GM12878 (cell line): Measurements from ENCODE around the gene PTCH2. TPM values are rescaled to one million over a fixed set of nuclear protein-coding genes. Genes with fewer than 3 reads are reported as not detected.

Source experiments
- BCL11A ChIP-seq: IDR thresholded peaks from 2 replicates; pipeline ENCODE4 v1.6.1; 2011; ENCODE audit warnings: low read depth, low read length
- CHD2 ChIP-seq: IDR thresholded peaks from 2 replicates; pipeline ENCODE4 v1.6.1; 2011; ENCODE audit warnings: low read depth, low read length, improper control_type of control experiment, borderline replicate concordance
- CREM ChIP-seq: IDR thresholded peaks from 2 replicates; pipeline ENCODE4 v1.6.1; 2014; ENCODE audit warnings: antibody characterized with exemption, low read depth
- EGR1 ChIP-seq, 2 experiments: IDR thresholded peaks; 1 replicate in 1 of 2; 2 replicates in 1 of 2; pipeline ENCODE4 v1.6.1; 2011 to 2012; ENCODE audit warnings: low read depth in 2 of 2, low read length in 2 of 2, borderline replicate concordance in 1 of 2, mild to moderate bottlenecking in 1 of 2, moderate library complexity in 1 of 2
- IRF3 ChIP-seq: fragments of 450-650 bp; IDR thresholded peaks from 2 replicates; pipeline ENCODE4 v1.6.1; 2014; ENCODE audit warnings: mild to moderate bottlenecking
- IRF4 ChIP-seq: IDR thresholded peaks from 2 replicates; pipeline ENCODE4 v1.6.1; 2011; ENCODE audit warnings: low read depth, low read length
- KLF5 ChIP-seq: fragments of 450-650 bp; IDR thresholded peaks from 2 replicates; pipeline ENCODE4 v1.6.1; 2014; ENCODE audit warnings: mild to moderate bottlenecking; ENCODE audit not compliant: partially characterized antibody
- LARP7 ChIP-seq: fragments of 450-650 bp; IDR thresholded peaks from 2 replicates; pipeline ENCODE4 v1.6.1; 2017; ENCODE audit warnings: mild to moderate bottlenecking
- MTA2 ChIP-seq: fragments of 450-650 bp; IDR thresholded peaks from 2 replicates; pipeline ENCODE4 v1.6.1; 2016; ENCODE audit warnings: low read depth, mild to moderate bottlenecking, moderate library complexity
- NBN ChIP-seq: fragments of 450-650 bp; IDR thresholded peaks from 2 replicates; pipeline ENCODE4 v1.6.1; 2016
- NFXL1 ChIP-seq: fragments of 450-650 bp; IDR thresholded peaks from 2 replicates; pipeline ENCODE4 v1.6.1; 2017; ENCODE audit warnings: antibody characterized with exemption, mild to moderate bottlenecking, borderline replicate concordance
- NKRF ChIP-seq: fragments of 450-650 bp; conservative IDR thresholded peaks from 2 replicates; pipeline ENCODE4 v1.6.1; 2017; ENCODE audit warnings: mild to moderate bottlenecking, moderate library complexity
- NR2F1 ChIP-seq: fragments of 450-650 bp; conservative IDR thresholded peaks from 2 replicates; pipeline ENCODE4 v1.6.1; 2017; ENCODE audit warnings: mild to moderate bottlenecking
- PRDM15 ChIP-seq: fragments of 450-650 bp; formaldehyde crosslinking; IDR thresholded peaks from 2 replicates; pipeline ENCODE4 v1.4.0; 2020; ENCODE audit warnings: mild to moderate bottlenecking, moderate library complexity
- SIN3A ChIP-seq: IDR thresholded peaks from 2 replicates; pipeline ENCODE4 v1.6.1; 2012; ENCODE audit warnings: low read depth, low read length, improper control_type of control experiment
- SMARCA5 ChIP-seq: fragments of 450-650 bp; IDR thresholded peaks from 2 replicates; pipeline ENCODE4 v1.6.1; 2017; ENCODE audit warnings: mild to moderate bottlenecking
- ZBTB33 ChIP-seq: fragments of 450-650 bp; IDR thresholded peaks from 2 replicates; pipeline ENCODE4 v1.6.1; 2017; ENCODE audit warnings: mild to moderate bottlenecking
- polyA plus RNA-seq, 11 experiments: library from polyadenylated mRNA; depleted of rRNA in 4 of 11; unstranded in 6 of 11; stranded (reverse) in 5 of 11; fragments of >200 nt; fragmentation: Nextera tagmentation in 4 of 11; fragmentation: Illumina TruSeq in 1 of 11; extraction: Ambion mirVana in 4 of 11; extraction: Trizol in 1 of 11; gene quantifications; 1 replicate in 1 of 11; 2 replicates in 10 of 11; pipeline versions ENCODE4 v1.2.1 to v1.2.3, GENCODE V29; 2011 to 2016; ENCODE audit warnings: inconsistent platforms in 2 of 11, missing spikeins in 2 of 11, low read depth in 1 of 11
- total RNA-seq, 4 experiments: library from RNA; depleted of rRNA in 3 of 4; stranded (reverse); fragments of >200 nt in 3 of 4; fragmentation: Illumina TruSeq in 1 of 4; extraction: Trizol in 1 of 4; gene quantifications; 2 replicates each; pipeline versions ENCODE4 v1.2.1 to v1.2.3, GENCODE V29; 2013 to 2021

PTCH2 gene
- total and polyA plus RNA-seq, 10 of the 15 experiments (the other 5 are each of a cell fraction or from before 2014, with no cell fraction given) = 0.03 to 8.4 (median 0.10) TPM

- TF ChIP-seq PRDM15 (CRISPR knock-in tag) = no peak
- no peak for TF ChIP-seq BCL11A
- TF ChIP-seq IRF3 = no peak
- no peak for TF ChIP-seq NBN
- TF ChIP-seq ZBTB33 = no peak
- TF ChIP-seq SMARCA5 = no peak
- no peak for TF ChIP-seq MTA2
- TF ChIP-seq NR2F1 = no peak
- TF ChIP-seq LARP7 = 0 out of 2 replicates have a peak, but pooled peaks have one; percentile 63
- TF ChIP-seq NFXL1 = no peak
- 0 out of 3 replicates have a peak, but pooled peaks of 1 of the 2 experiments have one; percentile 13 for TF ChIP-seq EGR1 (IDR thresholded peaks at IDR 0.05; ENCODE audit: borderline replicate concordance in 1 of 2, low read depth in 2 of 2, low read length in 2 of 2)
- 0 out of 2 replicates have a peak, but pooled peaks have one; percentile 75 for TF ChIP-seq NKRF
- no peak for TF ChIP-seq IRF4
- no peak for TF ChIP-seq KLF5
- TF ChIP-seq CREM = no peak
- TF ChIP-seq CHD2 = no peak
- 0 out of 2 replicates have a peak, but pooled peaks have one; percentile 22 for TF ChIP-seq SIN3A
These were observed 66.9 kb downstream of the PTCH2 start (continued) for GRCh38 chr1:44775930-44776729.
